DOHH2 (cell line): ENCODE results near the gene DUS2.

Source experiments
- H3F3A ChIP-seq: fragments of 200-600 bp; sonication (generic), shearing (Covaris generic); 2 replicates; pipeline ENCODE4 v1.6.0; 2016; ENCODE audit warnings: antibody characterized with exemption, mild to moderate bottlenecking; ENCODE audit not compliant: control insufficient read depth, insufficient read depth
- H3K27ac ChIP-seq: fragments of 200-600 bp; sonication (generic); 2 replicates; pipeline ENCODE4 v1.5.1; 2014; ENCODE audit warnings: low read depth, mild to moderate bottlenecking, low read length, moderate library complexity
- H3K27me3 ChIP-seq: fragments of 200-600 bp; sonication (generic); 2 replicates; pipeline ENCODE4 v1.6.1; 2014; ENCODE audit warnings: mild to moderate bottlenecking, low read length, mixed read lengths; ENCODE audit not compliant: control insufficient read depth
- H3K36me3 ChIP-seq: fragments of 200-600 bp; sonication (generic); 2 replicates; pipeline ENCODE4 v1.6.1; 2014; ENCODE audit warnings: mild to moderate bottlenecking, low read length, moderate library complexity, mixed read lengths; ENCODE audit not compliant: control insufficient read depth
- H3K4me1 ChIP-seq: fragments of 200-600 bp; sonication (generic); 2 replicates; pipeline ENCODE4 v1.6.1; 2014; ENCODE audit warnings: mild to moderate bottlenecking, low read length, mixed read lengths; ENCODE audit not compliant: control insufficient read depth
- H3K4me2 ChIP-seq: fragments of 200-600 bp; sonication (generic); 2 replicates; pipeline ENCODE4 v1.6.0; 2014; ENCODE audit warnings: mild to moderate bottlenecking, low read length, moderate library complexity
- H3K4me3 ChIP-seq: fragments of 200-600 bp; sonication (generic); 2 replicates; pipeline ENCODE4 v1.5.1; 2014; ENCODE audit warnings: mild to moderate bottlenecking, low read length, mixed read lengths
- H3K79me2 ChIP-seq: fragments of 200-600 bp; sonication (generic); 2 replicates; pipeline ENCODE4 v1.6.1; 2014; ENCODE audit warnings: mild to moderate bottlenecking, low read length, mixed read lengths; ENCODE audit not compliant: control insufficient read depth
- H3K9me2 ChIP-seq: fragments of 200-600 bp; sonication (generic); replicated peaks from 2 replicates; pipeline ENCODE4 v1.6.1; 2014; ENCODE audit warnings: mild to moderate bottlenecking, low read length, mixed read lengths; ENCODE audit not compliant: control insufficient read depth
- H3K9me3 ChIP-seq: fragments of 200-600 bp; sonication (generic); 2 replicates; pipeline ENCODE4 v1.6.1; 2014; ENCODE audit warnings: antibody characterized with exemption, low read length, mixed read lengths; ENCODE audit not compliant: control insufficient read depth, insufficient read depth
- H4K20me1 ChIP-seq: fragments of 200-600 bp; sonication (generic); 2 replicates; pipeline ENCODE4 v1.6.0; 2014; ENCODE audit warnings: low read depth, mild to moderate bottlenecking, antibody characterized with exemption, low read length, moderate library complexity; ENCODE audit not compliant: control insufficient read depth, insufficient read depth
- CTCF ChIP-seq: fragments of 200-600 bp; sonication (generic); IDR thresholded peaks from one replicate; pipeline ENCODE4 v1.5.1; 2014; ENCODE audit warnings: antibody characterized with exemption, mild to moderate bottlenecking, low read depth, low read length; ENCODE audit not compliant: poor library complexity, severe bottlenecking
- EZH2phosphoT487 ChIP-seq: fragments of 200-600 bp; sonication (generic); IDR thresholded peaks from 2 replicates; pipeline ENCODE4 v1.6.1; 2017; ENCODE audit warnings: borderline replicate concordance, mild to moderate bottlenecking, antibody characterized with exemption, low read length, moderate library complexity, mixed read lengths

Gene DUS2

GRCh38 chr16:68081861-68082628, 59.0 kb downstream of the DUS2 start:
- no peaks in the 10 kb centered on the region for H3K27me3 ChIP-seq
- no peak overlapping the region for H3K4me2 ChIP-seq
- no peaks in the 10 kb centered on the region for H3K9me2 ChIP-seq
- TF ChIP-seq EZH2phosphoT487 (no peak), CTCF (no peak)
- H3K4me3 ChIP-seq, result no peak overlapping the region
- H4K20me1 ChIP-seq, result no peaks in the 10 kb centered on the region
- H3K27ac ChIP-seq, result no peak overlapping the region
- H3K4me1 ChIP-seq, result peaks cover 44% of the 10 kb centered on the region
- peaks cover 17% of the 10 kb centered on the region for H3K79me2 ChIP-seq
- no peaks in the 10 kb centered on the region for H3K9me3 ChIP-seq
- peaks cover 23% of the 10 kb centered on the region for H3K36me3 ChIP-seq
- peaks cover 15% of the 10 kb centered on the region for H3F3A ChIP-seq

GRCh38 chr16:68082629-68083238, 59.6 kb downstream of the DUS2 start:
- Histone ChIP-seq H4K20me1 (no peaks in the 10 kb centered on the region), H3K36me3 (peaks cover 20% of the 10 kb centered on the region), H3F3A (peaks cover 15% of the 10 kb centered on the region), H3K4me1 (peaks cover 46% of the 10 kb centered on the region), H3K4me2 (no peak overlapping the region), H3K4me3 (no peak overlapping the region), H3K9me2 (no peaks in the 10 kb centered on the region), H3K27ac (no peak overlapping the region), H3K79me2 (peaks cover 24% of the 10 kb centered on the region), H3K27me3 (no peaks in the 10 kb centered on the region), H3K9me3 (no peaks in the 10 kb centered on the region)
- TF ChIP-seq CTCF (no peak), EZH2phosphoT487 (no peak)

GRCh38 chr16:68083239-68083781, 60.2 kb downstream of the DUS2 start:
- peaks cover 28% of the 10 kb centered on the region for H3K79me2 ChIP-seq

More at GRCh38 chr16:68083239-68083781, 60.2 kb downstream of the DUS2 start:
- Histone ChIP-seq H3K4me1 (peaks cover 44% of the 10 kb centered on the region), H3K9me2 (no peaks in the 10 kb centered on the region), H3K9me3 (no peaks in the 10 kb centered on the region), H3K36me3 (peaks cover 14% of the 10 kb centered on the region), H3K4me2 (no peak overlapping the region), H3F3A (peaks cover 10% of the 10 kb centered on the region), H4K20me1 (no peaks in the 10 kb centered on the region), H3K4me3 (no peak overlapping the region), H3K27ac (no peak overlapping the region), H3K27me3 (no peaks in the 10 kb centered on the region)
- TF ChIP-seq EZH2phosphoT487 (no peak), CTCF (no peak)
